ENCODE measurements around the gene ANKRD29.

The ANKRD29 gene

GRCh38 chr18:23648456-23648855, 14.3 kb downstream of the ANKRD29 start:
- no peak for DNase-seq (ENCODE audit: low read depth)
- TF ChIP-seq, protein P1, sequence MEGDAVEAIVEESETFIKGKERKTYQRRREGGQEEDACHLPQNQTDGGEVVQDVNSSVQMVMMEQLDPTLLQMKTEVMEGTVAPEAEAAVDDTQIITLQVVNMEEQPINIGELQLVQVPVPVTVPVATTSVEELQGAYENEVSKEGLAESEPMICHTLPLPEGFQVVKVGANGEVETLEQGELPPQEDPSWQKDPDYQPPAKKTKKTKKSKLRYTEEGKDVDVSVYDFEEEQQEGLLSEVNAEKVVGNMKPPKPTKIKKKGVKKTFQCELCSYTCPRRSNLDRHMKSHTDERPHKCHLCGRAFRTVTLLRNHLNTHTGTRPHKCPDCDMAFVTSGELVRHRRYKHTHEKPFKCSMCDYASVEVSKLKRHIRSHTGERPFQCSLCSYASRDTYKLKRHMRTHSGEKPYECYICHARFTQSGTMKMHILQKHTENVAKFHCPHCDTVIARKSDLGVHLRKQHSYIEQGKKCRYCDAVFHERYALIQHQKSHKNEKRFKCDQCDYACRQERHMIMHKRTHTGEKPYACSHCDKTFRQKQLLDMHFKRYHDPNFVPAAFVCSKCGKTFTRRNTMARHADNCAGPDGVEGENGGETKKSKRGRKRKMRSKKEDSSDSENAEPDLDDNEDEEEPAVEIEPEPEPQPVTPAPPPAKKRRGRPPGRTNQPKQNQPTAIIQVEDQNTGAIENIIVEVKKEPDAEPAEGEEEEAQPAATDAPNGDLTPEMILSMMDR (conservative IDR thresholded peaks at IDR 0.05; ENCODE audit: control insufficient read depth, insufficient read depth, low read depth, low read length): no peak

GRCh38 chr18:23646282-23646681, 16.4 kb downstream of the ANKRD29 start:
- TF ChIP-seq, protein P1 (conservative IDR thresholded peaks at IDR 0.05; ENCODE audit: control insufficient read depth, insufficient read depth, low read depth, low read length): no peak
- no peak for DNase-seq (ENCODE audit: low read depth)
- H3K4me3 ChIP-seq (ENCODE audit: control insufficient read depth, low read depth, low read length): no peak overlapping the region

More at GRCh38 chr18:23648456-23648855, 14.3 kb downstream of the ANKRD29 start:
- H3K4me3 ChIP-seq (ENCODE audit: control insufficient read depth, low read depth, low read length): no peak overlapping the region

- DNase-seq (ENCODE audit: low read depth): peak; percentile 27
- H3K4me3 ChIP-seq (ENCODE audit: control insufficient read depth, low read depth, low read length): no peak overlapping the region
- TF ChIP-seq, protein P1 (conservative IDR thresholded peaks at IDR 0.05; ENCODE audit: control insufficient read depth, insufficient read depth, low read depth, low read length): no peak
These were observed 17.0 kb downstream of the ANKRD29 start for GRCh38 chr18:23645568-23646175.

DNA sequence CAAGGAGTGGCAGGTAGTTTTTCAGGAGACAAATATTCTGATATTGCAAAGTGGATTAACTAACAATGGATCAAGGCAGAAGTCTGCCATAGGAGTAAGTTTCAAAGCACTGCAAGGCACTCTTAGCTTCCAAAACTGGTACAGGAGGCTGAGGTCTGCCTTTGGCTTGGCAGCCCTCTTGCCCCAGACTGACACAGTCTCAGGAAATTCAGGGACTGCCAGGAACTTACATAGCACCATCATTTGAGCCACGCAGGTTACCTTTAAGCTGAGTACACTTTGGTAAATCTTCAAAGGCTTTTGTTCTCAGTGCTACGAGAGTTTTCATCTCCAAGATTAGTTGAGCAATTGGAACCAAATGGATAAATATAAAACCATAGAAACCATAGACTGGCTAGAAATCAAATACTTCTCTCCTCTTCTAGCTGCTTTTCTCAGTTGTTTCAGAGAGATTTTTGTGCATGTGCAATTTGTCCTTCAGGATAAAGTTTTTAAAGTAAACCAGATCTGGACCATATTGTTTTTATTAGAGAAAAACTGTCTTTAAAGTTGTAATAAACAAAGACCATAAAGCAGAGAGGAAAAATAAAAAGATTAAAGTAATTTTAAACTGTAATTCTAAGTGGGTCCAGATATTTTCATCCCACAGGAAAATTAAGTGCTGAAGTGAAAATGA, 18.8 kb downstream of the ANKRD29 start:
- DNase-seq (ENCODE audit: low read depth): no peak
- TF ChIP-seq, protein P1 (conservative IDR thresholded peaks at IDR 0.05; ENCODE audit: control insufficient read depth, insufficient read depth, low read depth, low read length): no peak
- no peak overlapping the region for H3K4me3 ChIP-seq (ENCODE audit: control insufficient read depth, low read depth, low read length)

DNA sequence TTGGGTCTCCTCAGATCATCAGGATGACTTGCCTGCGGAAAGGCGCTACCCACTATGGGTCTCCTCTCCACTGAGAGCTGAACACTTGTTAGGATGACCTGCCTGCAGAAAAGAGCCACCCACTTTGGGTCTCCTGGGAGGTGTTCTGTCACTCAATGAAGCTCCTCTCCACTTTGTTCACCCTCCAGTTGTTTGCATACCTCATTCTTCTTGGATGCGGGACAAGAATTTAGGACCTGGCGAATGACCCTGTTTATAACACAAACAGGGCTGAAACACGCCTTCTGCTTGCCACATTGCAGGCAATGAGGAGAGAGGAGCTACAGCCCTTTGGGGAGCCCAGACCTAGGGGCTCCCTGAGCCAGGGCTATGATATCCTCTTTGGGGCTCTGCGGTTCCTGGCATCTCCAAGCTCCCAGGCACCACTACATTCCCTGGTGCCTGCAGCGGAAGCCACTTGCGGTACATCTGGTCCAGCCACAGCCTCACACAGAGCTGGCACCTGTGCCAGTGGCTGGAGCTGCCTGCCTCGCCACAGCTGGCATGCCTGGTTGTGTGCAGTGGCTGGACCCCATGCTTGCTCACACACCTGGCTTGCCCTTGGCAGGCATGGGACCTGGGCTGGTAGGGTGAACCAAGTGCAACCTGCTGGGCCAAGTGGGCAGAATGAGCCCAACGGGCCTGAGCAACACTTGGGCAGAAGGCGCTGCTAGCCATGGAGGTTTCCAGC, 20.6 kb downstream of the ANKRD29 start:
- no peak overlapping the region for H3K4me3 ChIP-seq (ENCODE audit: control insufficient read depth, low read depth, low read length)
- TF ChIP-seq, protein P1 (conservative IDR thresholded peaks at IDR 0.05; ENCODE audit: control insufficient read depth, insufficient read depth, low read depth, low read length): no peak
- DNase-seq (ENCODE audit: low read depth): no peak

- TF ChIP-seq, protein P1 (conservative IDR thresholded peaks at IDR 0.05; ENCODE audit: control insufficient read depth, insufficient read depth, low read depth, low read length): no peak
- H3K4me3 ChIP-seq (ENCODE audit: control insufficient read depth, low read depth, low read length): no peak overlapping the region
- no peak for DNase-seq (ENCODE audit: low read depth)
These were observed 21.5 kb downstream of the ANKRD29 start for GRCh38 chr18:23641143-23641720.
